ENCODE results near the gene FBP1. TPM values are rescaled to one million over a fixed set of nuclear protein-coding genes. Genes with fewer than 3 reads are reported as not detected.

FBP1 gene
- total RNA-seq, 5 donors from 2014 or later (not counting 1 experiment from before 2014, with no cell fraction given) = 3.5 to 6.6 (median 3.8) TPM

- no peak overlapping the region for H3K4me3 ChIP-seq (ENCODE audit: control insufficient read depth in 1 of 2, extremely low read depth in 1 of 2, low read length in 1 of 2)
- Mint-ChIP-seq H3K36me3 (peaks cover 13% of the 10 kb centered on the region), H3K9me3 (no peaks in the 10 kb centered on the region), H3K27ac (no peak overlapping the region), H3K27me3 (peaks cover 5% of the 10 kb centered on the region in 2 donors), H3K4me3 (no peak overlapping the region), H3K4me1 (peaks cover 7 to 13% (median 10%) of the 10 kb centered on the region in 3 donors)
- CTCF ChIA-PET = no interaction called here
- no peak overlapping the region for H3K27ac ChIP-seq (ENCODE audit: low read length)
- WGBS (ENCODE audit: insufficient coverage) = 84% methylated on average over 19 of the region's 24 CpGs
- no peaks in the 10 kb centered on the region for H3K9me3 ChIP-seq
- POLR2A ChIA-PET = no interaction called here
- H3K4me1 ChIP-seq (ENCODE audit: control insufficient read depth in 1 of 2, extremely low read depth in 1 of 2, insufficient read depth in 2 of 2, low read length in 2 of 2) = peaks cover 4 to 8% of the 10 kb centered on the region in 2 experiments
- ATAC-seq (replicated peaks in 1 of 4) (no peak), DNase-seq (no peak)
- H3K27me3 ChIP-seq (replicated peaks in 1 of 2; ENCODE audit: control insufficient read depth in 2 of 2, extremely low read depth in 1 of 2, insufficient read depth in 2 of 2, low read length in 1 of 2) = peaks cover 0 to 17% of the 10 kb centered on the region in 2 experiments
- H3K36me3 ChIP-seq (ENCODE audit: control insufficient read depth in 2 of 2, extremely low read depth in 1 of 2, insufficient read depth in 1 of 2, low read length in 1 of 2) = no peaks in the 10 kb centered on the region
Observed at GRCh38 chr9:94606646-94607422, 32.5 kb downstream of the FBP1 start.

- Histone ChIP-seq H3K27me3 (replicated peaks in 1 of 2; ENCODE audit: control insufficient read depth in 2 of 2, extremely low read depth in 1 of 2, insufficient read depth in 2 of 2, low read length in 1 of 2) (peaks cover 0 to 15% of the 10 kb centered on the region in 2 experiments), H3K4me3 (ENCODE audit: control insufficient read depth in 1 of 2, extremely low read depth in 1 of 2, low read length in 1 of 2) (no peak overlapping the region), H3K27ac (ENCODE audit: low read length) (no peak overlapping the region), H3K4me1 (ENCODE audit: control insufficient read depth in 1 of 2, extremely low read depth in 1 of 2, insufficient read depth in 2 of 2, low read length in 2 of 2) (peaks cover 0 to 4% of the 10 kb centered on the region in 2 experiments), H3K36me3 (ENCODE audit: control insufficient read depth in 2 of 2, extremely low read depth in 1 of 2, insufficient read depth in 1 of 2, low read length in 1 of 2) (no peaks in the 10 kb centered on the region), H3K9me3 (no peaks in the 10 kb centered on the region)
- no peak overlapping the region for H3K4me3 Mint-ChIP-seq
- H3K4me1 Mint-ChIP-seq = peaks cover 4 to 9% (median 6%) of the 10 kb centered on the region in 3 donors
- CTCF ChIA-PET = no interaction called here
- WGBS (ENCODE audit: insufficient coverage) = 23% methylated on average over 10 of the region's 21 CpGs
- POLR2A ChIA-PET = no interaction called here
- peaks cover 4% of the 10 kb centered on the region for H3K36me3 Mint-ChIP-seq
- no peak overlapping the region for H3K27ac Mint-ChIP-seq
- ATAC-seq (replicated peaks in 1 of 4) (peak; percentile 67 to 87 (median 72)), DNase-seq (peak in 34 of 35 experiments; percentile 25 to 70 (median 51))
- H3K27me3 Mint-ChIP-seq = no peaks in the 10 kb centered on the region
- no peaks in the 10 kb centered on the region for H3K9me3 Mint-ChIP-seq
Observed at GRCh38 chr9:94603259-94604160, 35.8 kb downstream of the FBP1 start.

- H3K9me3 ChIP-seq = no peaks in the 10 kb centered on the region
- Mint-ChIP-seq H3K27me3 (peaks cover 0 to 2% of the 10 kb centered on the region in 2 donors), H3K27ac (no peak overlapping the region), H3K4me3 (no peak overlapping the region), H3K9me3 (no peaks in the 10 kb centered on the region), H3K36me3 (peaks cover 4% of the 10 kb centered on the region), H3K4me1 (peaks cover 4 to 9% (median 6%) of the 10 kb centered on the region in 3 donors)
- H3K4me1 ChIP-seq (ENCODE audit: control insufficient read depth in 1 of 2, extremely low read depth in 1 of 2, insufficient read depth in 2 of 2, low read length in 2 of 2) = peaks cover 0 to 4% of the 10 kb centered on the region in 2 experiments
- DNase-seq (no peak), ATAC-seq (replicated peaks in 1 of 4) (no peak)
- no peaks in the 10 kb centered on the region for H3K36me3 ChIP-seq (ENCODE audit: control insufficient read depth in 2 of 2, extremely low read depth in 1 of 2, insufficient read depth in 1 of 2, low read length in 1 of 2)
- H3K27ac ChIP-seq (ENCODE audit: low read length) = no peak overlapping the region
- peaks cover 0 to 8% of the 10 kb centered on the region in 2 experiments for H3K27me3 ChIP-seq (replicated peaks in 1 of 2; ENCODE audit: control insufficient read depth in 2 of 2, extremely low read depth in 1 of 2, insufficient read depth in 2 of 2, low read length in 1 of 2)
- 94% methylated on average over 2 of the region's 6 CpGs for WGBS (ENCODE audit: insufficient coverage)
- POLR2A ChIA-PET = no interaction called here
- H3K4me3 ChIP-seq (ENCODE audit: control insufficient read depth in 1 of 2, extremely low read depth in 1 of 2, low read length in 1 of 2) = no peak overlapping the region
- CTCF ChIA-PET = interaction anchor here in 1 of 2 donors (0.7 kb wide), 2 partner anchors 27 to 393 kb away, joined by 5 to 7 read pairs; no protein-coding TSS in a partner anchor
Observed at GRCh38 chr9:94602666-94603065, 36.7 kb downstream of the FBP1 start.

DNA sequence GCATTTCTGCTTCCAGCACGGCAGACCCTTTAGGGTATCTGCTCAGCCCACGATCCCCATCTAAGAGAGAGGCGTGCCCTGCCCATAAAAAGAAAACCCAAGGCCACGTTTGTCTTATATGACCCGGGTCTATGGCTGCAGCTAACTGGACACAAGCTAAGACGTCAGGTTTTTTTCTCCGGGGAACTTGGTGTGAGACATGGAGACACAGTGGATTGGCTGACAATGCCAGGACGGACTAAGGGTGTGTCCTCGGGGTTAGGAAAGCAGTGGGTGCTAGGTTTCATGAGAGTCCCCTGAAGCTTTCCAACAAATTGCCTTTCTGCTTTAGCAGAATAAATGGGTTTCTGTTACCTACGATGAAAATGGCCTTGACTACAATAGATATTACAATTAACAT lies 38.6 kb downstream of the FBP1 start:
- POLR2A ChIA-PET = no interaction called here
- Mint-ChIP-seq H3K4me3 (no peak overlapping the region), H3K27ac (no peak overlapping the region), H3K4me1 (peaks cover 4 to 9% (median 6%) of the 10 kb centered on the region in 3 donors), H3K27me3 (peaks cover 0 to 8% of the 10 kb centered on the region in 2 donors), H3K36me3 (no peaks in the 10 kb centered on the region), H3K9me3 (no peaks in the 10 kb centered on the region)
- H3K4me3 ChIP-seq (ENCODE audit: control insufficient read depth in 1 of 2, extremely low read depth in 1 of 2, low read length in 1 of 2) = no peak overlapping the region
- no peak for DNase-seq
- H3K9me3 ChIP-seq = no peaks in the 10 kb centered on the region
- H3K27me3 ChIP-seq (replicated peaks in 1 of 2; ENCODE audit: control insufficient read depth in 2 of 2, extremely low read depth in 1 of 2, insufficient read depth in 2 of 2, low read length in 1 of 2) = peaks cover 0 to 2% of the 10 kb centered on the region in 2 experiments
- no peak overlapping the region for H3K27ac ChIP-seq (ENCODE audit: low read length)
- H3K4me1 ChIP-seq (ENCODE audit: control insufficient read depth in 1 of 2, extremely low read depth in 1 of 2, insufficient read depth in 2 of 2, low read length in 2 of 2) = peaks cover 0 to 4% of the 10 kb centered on the region in 2 experiments
- WGBS (ENCODE audit: insufficient coverage) = 90% methylated on average over 7 of the region's 10 CpGs
- no peak for ATAC-seq (replicated peaks in 1 of 4)
- H3K36me3 ChIP-seq (ENCODE audit: control insufficient read depth in 2 of 2, extremely low read depth in 1 of 2, insufficient read depth in 1 of 2, low read length in 1 of 2) = no peaks in the 10 kb centered on the region
- CTCF ChIA-PET = no interaction called here

GRCh38 chr9:94600258-94600657 lies 39.1 kb downstream of the FBP1 start:
- Mint-ChIP-seq H3K4me3 (no peak overlapping the region), H3K4me1 (peaks cover 4 to 9% (median 6%) of the 10 kb centered on the region in 3 donors), H3K36me3 (no peaks in the 10 kb centered on the region), H3K27me3 (peaks cover 0 to 8% of the 10 kb centered on the region in 2 donors), H3K27ac (no peak overlapping the region), H3K9me3 (no peaks in the 10 kb centered on the region)
- DNase-seq = no peak
- ChIA-PET CTCF (no interaction called here), POLR2A (no interaction called here)
- WGBS (ENCODE audit: insufficient coverage) = 85% methylated on average over 8 of the region's 8 CpGs
- H3K27ac ChIP-seq (ENCODE audit: low read length) = no peak overlapping the region
- H3K9me3 ChIP-seq = no peaks in the 10 kb centered on the region
- no peaks in the 10 kb centered on the region for H3K36me3 ChIP-seq (ENCODE audit: control insufficient read depth in 2 of 2, extremely low read depth in 1 of 2, insufficient read depth in 1 of 2, low read length in 1 of 2)
- H3K4me3 ChIP-seq (ENCODE audit: control insufficient read depth in 1 of 2, extremely low read depth in 1 of 2, low read length in 1 of 2) = no peak overlapping the region
- peaks cover 0 to 4% of the 10 kb centered on the region in 2 experiments for H3K4me1 ChIP-seq (ENCODE audit: control insufficient read depth in 1 of 2, extremely low read depth in 1 of 2, insufficient read depth in 2 of 2, low read length in 2 of 2)
- peaks cover 0 to 2% of the 10 kb centered on the region in 2 experiments for H3K27me3 ChIP-seq (replicated peaks in 1 of 2; ENCODE audit: control insufficient read depth in 2 of 2, extremely low read depth in 1 of 2, insufficient read depth in 2 of 2, low read length in 1 of 2)
- ATAC-seq (replicated peaks in 1 of 4) = no peak

DNA sequence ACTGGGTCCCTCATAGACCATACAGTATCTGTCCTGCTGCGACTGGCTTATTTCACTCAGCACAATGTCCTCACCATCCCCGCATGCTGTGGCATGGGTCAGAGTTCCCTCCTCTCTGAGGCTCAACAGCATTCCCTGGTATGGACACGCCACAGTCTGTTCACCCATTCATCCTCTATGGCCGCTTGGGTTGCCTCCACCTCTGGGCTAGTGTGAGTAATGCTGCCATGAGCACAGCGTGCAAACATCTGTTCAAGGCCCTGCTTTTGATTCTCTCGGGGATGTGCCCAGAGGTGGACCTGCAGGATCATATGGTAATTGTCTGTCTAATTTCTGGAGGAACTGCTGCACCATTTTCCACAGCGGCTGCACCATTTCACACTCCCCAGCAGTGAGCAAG lies 40.2 kb downstream of the FBP1 start:
- Histone ChIP-seq H3K36me3 (ENCODE audit: control insufficient read depth in 2 of 2, extremely low read depth in 1 of 2, insufficient read depth in 1 of 2, low read length in 1 of 2) (no peaks in the 10 kb centered on the region), H3K9me3 (no peaks in the 10 kb centered on the region), H3K4me1 (ENCODE audit: control insufficient read depth in 1 of 2, extremely low read depth in 1 of 2, insufficient read depth in 2 of 2, low read length in 2 of 2) (peaks cover 0 to 4% of the 10 kb centered on the region in 2 experiments), H3K27me3 (replicated peaks in 1 of 2; ENCODE audit: control insufficient read depth in 2 of 2, extremely low read depth in 1 of 2, insufficient read depth in 2 of 2, low read length in 1 of 2) (peaks cover 0 to 2% of the 10 kb centered on the region in 2 experiments), H3K27ac (ENCODE audit: low read length) (no peak overlapping the region), H3K4me3 (ENCODE audit: control insufficient read depth in 1 of 2, extremely low read depth in 1 of 2, low read length in 1 of 2) (no peak overlapping the region)
- Mint-ChIP-seq H3K9me3 (no peaks in the 10 kb centered on the region), H3K4me3 (no peak overlapping the region), H3K36me3 (no peaks in the 10 kb centered on the region), H3K27me3 (peaks cover 4 to 15% of the 10 kb centered on the region in 2 donors), H3K4me1 (peaks cover 4 to 9% (median 6%) of the 10 kb centered on the region in 3 donors), H3K27ac (no peak overlapping the region)
- DNase-seq (no peak), ATAC-seq (replicated peaks in 1 of 4) (no peak)
- POLR2A ChIA-PET = no interaction called here
- 89% methylated on average over 6 of the region's 7 CpGs for WGBS (ENCODE audit: insufficient coverage)
- CTCF ChIA-PET = no interaction called here

Measured in T-cell (primary cell).